Activated T-cell treated with anti-CD3 and anti-CD28 coated beads, Interleukin-2, amount 50 U/mL, for 1 hour (primary cell): ENCODE measurements around the gene PLA2G4D.
"Not testable (repeated sequence)": the region's sequence is repeated elsewhere in the genome, so short reads cannot be mapped to it uniquely, and the experiment has no call there.

Experiments
- DNase-seq: peaks from one replicate; pipeline ENCODE4 v3.0.0-alpha.2; 2020

The PLA2G4D gene

GRCh38 chr15:42123546-42123945 is 29.2 kb upstream of the PLA2G4D start:
- no peak for DNase-seq

GRCh38 chr15:42121682-42122081 is 27.3 kb upstream of the PLA2G4D start:
- DNase-seq, result no peak

- DNase-seq, result no peak
Observed at GRCh38 chr15:42121021-42121420, 26.7 kb upstream of the PLA2G4D start.

- DNase-seq, result no peak
Observed at GRCh38 chr15:42120285-42120684, 25.9 kb upstream of the PLA2G4D start.

GRCh38 chr15:42119446-42119760 is 25.0 kb upstream of the PLA2G4D start:
- DNase-seq, result no peak

GRCh38 chr15:42118650-42119445 is 24.5 kb upstream of the PLA2G4D start:
- DNase-seq, result no peak

- DNase-seq, result no peak
Observed at GRCh38 chr15:42111924-42112323, 17.6 kb upstream of the PLA2G4D start.

GRCh38 chr15:42110367-42110766 is 16.0 kb upstream of the PLA2G4D start:
- no peak for DNase-seq

GRCh38 chr15:42108806-42109205 is 14.4 kb upstream of the PLA2G4D start:
- DNase-seq, result no peak

- DNase-seq, result no peak
Observed at GRCh38 chr15:42108189-42108588, 13.8 kb upstream of the PLA2G4D start.

- peak; percentile 29 for DNase-seq
Observed at GRCh38 chr15:42107473-42107872, 13.1 kb upstream of the PLA2G4D start.

- DNase-seq, result no peak
Observed at GRCh38 chr15:42106288-42106687, 11.9 kb upstream of the PLA2G4D start.

GRCh38 chr15:42104095-42104891 is 9.9 kb upstream of the PLA2G4D start:
- no peak for DNase-seq

GRCh38 chr15:42102646-42103235 is 8.4 kb upstream of the PLA2G4D start:
- no peak for DNase-seq

- no peak for DNase-seq
Observed at GRCh38 chr15:42101861-42102260, 7.5 kb upstream of the PLA2G4D start.

GRCh38 chr15:42100021-42100800 is 5.8 kb upstream of the PLA2G4D start:
- no peak for DNase-seq

- DNase-seq, result no peak
Observed at GRCh38 chr15:42097018-42097417, 2.7 kb upstream of the PLA2G4D start.

- no peak for DNase-seq
Observed at GRCh38 chr15:42093966-42094365, 396 bp downstream of the PLA2G4D start.

- DNase-seq, result no peak
Observed at GRCh38 chr15:42092398-42093318, 1.7 kb downstream of the PLA2G4D start.

GRCh38 chr15:42091753-42092397 is 2.5 kb downstream of the PLA2G4D start:
- DNase-seq, result not testable (repeated sequence)

GRCh38 chr15:42090781-42091180 is 3.6 kb downstream of the PLA2G4D start:
- DNase-seq, result no peak

- no peak for DNase-seq
Observed at GRCh38 chr15:42090370-42090769, 4.0 kb downstream of the PLA2G4D start.
